B cell (primary cell): ENCODE data around the gene TCN2.

ENCODE experiments used
- EZH2 ChIP-seq: IDR thresholded peaks from 2 replicates; pipeline ENCODE4 v1.6.1; 2012; ENCODE audit warnings: borderline replicate concordance, low read depth, mild to moderate bottlenecking, moderate library complexity, low read length; ENCODE audit not compliant: insufficient read depth, poor library complexity, severe bottlenecking
- TF ChIP-seq, protein P1 (sequence below): fragments of 200-600 bp; IDR thresholded peaks from one replicate; pipeline ENCODE4 v1.8.0; 2022; ENCODE audit warnings: antibody characterized with exemption, mild to moderate bottlenecking

DNA sequence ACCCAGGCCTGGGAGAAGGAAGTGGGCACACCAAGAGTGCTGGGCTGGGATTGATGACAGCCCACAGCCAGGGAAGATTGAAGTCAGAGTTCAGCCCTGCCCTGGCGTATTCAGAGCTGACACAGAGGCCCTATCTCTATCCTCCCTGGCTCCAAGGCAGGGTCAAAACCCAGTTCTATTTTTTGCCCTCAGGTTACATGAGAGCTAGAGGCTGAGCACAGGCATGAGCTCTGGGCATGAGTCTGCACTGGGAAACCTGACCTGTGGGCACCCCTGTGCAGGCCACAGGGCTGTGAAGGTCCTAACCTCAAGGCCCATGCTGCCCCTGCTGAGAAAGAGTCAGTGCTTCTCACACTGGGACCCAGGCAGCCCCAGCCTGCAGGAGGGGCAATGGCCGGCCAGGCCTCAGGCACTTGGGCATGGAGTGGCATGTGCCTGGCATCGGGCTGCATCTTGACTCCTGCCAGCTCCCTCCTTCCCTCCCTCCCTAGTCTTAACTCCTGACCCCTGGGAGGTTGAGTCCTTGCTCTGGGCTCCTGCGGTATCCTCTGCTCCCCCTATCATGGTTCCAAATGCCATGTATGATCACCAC is 34.0 kb downstream of the TCN2 start:
- TF ChIP-seq, protein P1, sequence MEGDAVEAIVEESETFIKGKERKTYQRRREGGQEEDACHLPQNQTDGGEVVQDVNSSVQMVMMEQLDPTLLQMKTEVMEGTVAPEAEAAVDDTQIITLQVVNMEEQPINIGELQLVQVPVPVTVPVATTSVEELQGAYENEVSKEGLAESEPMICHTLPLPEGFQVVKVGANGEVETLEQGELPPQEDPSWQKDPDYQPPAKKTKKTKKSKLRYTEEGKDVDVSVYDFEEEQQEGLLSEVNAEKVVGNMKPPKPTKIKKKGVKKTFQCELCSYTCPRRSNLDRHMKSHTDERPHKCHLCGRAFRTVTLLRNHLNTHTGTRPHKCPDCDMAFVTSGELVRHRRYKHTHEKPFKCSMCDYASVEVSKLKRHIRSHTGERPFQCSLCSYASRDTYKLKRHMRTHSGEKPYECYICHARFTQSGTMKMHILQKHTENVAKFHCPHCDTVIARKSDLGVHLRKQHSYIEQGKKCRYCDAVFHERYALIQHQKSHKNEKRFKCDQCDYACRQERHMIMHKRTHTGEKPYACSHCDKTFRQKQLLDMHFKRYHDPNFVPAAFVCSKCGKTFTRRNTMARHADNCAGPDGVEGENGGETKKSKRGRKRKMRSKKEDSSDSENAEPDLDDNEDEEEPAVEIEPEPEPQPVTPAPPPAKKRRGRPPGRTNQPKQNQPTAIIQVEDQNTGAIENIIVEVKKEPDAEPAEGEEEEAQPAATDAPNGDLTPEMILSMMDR = no peak
- TF ChIP-seq EZH2 = no peak
